ENCODE measurements around the gene DTD1.

DNA sequence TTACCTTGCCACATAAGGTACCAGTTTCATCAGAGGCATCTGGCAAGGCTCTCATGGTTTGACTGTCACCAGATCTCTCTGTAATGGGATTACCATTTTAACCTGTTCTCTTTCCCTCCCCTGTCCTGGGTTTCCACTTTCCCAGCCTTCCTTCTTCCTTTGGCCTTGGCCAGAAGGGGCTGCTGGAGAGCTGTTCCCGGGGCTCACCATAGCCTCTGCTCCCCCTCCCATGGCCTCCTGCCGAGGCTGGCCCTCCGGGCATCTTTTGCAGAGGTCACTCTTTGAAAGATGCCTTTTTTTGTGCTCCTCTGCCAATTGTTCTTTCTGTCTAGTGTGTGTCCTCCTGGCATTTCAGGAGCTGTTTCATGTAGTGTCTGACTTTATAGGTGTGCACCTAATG lies 125.0 kb downstream of the DTD1 start:
- TF ChIP-seq EZH2 (IDR thresholded peaks at IDR 0.05; ENCODE audit: low read depth), result no peak
- TF ChIP-seq CTCF (conservative IDR thresholded peaks at IDR 0.05), result no peak

Data from PC-9 (cell line).